Keratinocyte (primary cell): ENCODE results near the gene WDR83. TPM values are rescaled to one million over a fixed set of nuclear protein-coding genes. Genes with fewer than 3 reads are reported as not detected.
"Not testable (repeated sequence)": the region's sequence is repeated elsewhere in the genome, so short reads cannot be mapped to it uniquely, and the experiment has no call there.

Source experiments
- DNase-seq: peaks from one replicate; pipeline ENCODE4 v3.0.0-alpha.2; 2011; ENCODE audit warnings: low read depth, missing footprints, low spot score
- FAIRE-seq: peaks from 2 replicates; lab custom pipeline; 2011; peaks lifted over from hg19 to GRCh38; lab: Jason Lieb, UNC
- H2AFZ ChIP-seq: 2 replicates; pipeline ENCODE4 v1.6.0; 2012; ENCODE audit warnings: low read length, control low read depth, inconsistent platforms; ENCODE audit not compliant: control insufficient read depth
- H3K27ac ChIP-seq: 2 replicates; pipeline ENCODE4 v1.5.1; 2011; ENCODE audit warnings: low read length; ENCODE audit not compliant: control insufficient read depth, insufficient read depth
- H3K27me3 ChIP-seq: 3 replicates; pipeline ENCODE4 v1.6.0; 2011; ENCODE audit warnings: low read length; ENCODE audit not compliant: control insufficient read depth, insufficient read depth; ENCODE audit errors: extremely low read depth
- H3K36me3 ChIP-seq, 2 experiments: 2 replicates in 1 of 2; 3 replicates in 1 of 2; pipeline ENCODE4 v1.5.1; 2011; ENCODE audit warnings: low read length in 2 of 2, mild to moderate bottlenecking in 1 of 2; ENCODE audit not compliant: control insufficient read depth in 2 of 2, insufficient read depth in 2 of 2; ENCODE audit errors: extremely low read depth in 1 of 2
- H3K4me1 ChIP-seq: 3 replicates; pipeline ENCODE4 v1.5.1; 2011; ENCODE audit warnings: low read length; ENCODE audit not compliant: control insufficient read depth, insufficient read depth; ENCODE audit errors: extremely low read depth
- H3K4me2 ChIP-seq: 3 replicates; pipeline ENCODE4 v1.6.0; 2011; ENCODE audit warnings: low read depth, low read length; ENCODE audit not compliant: control insufficient read depth, insufficient read depth; ENCODE audit errors: extremely low read depth
- H3K4me3 ChIP-seq, 3 experiments: fragments of 200-600 bp in 1 of 3; sonication (generic) in 1 of 3; 2 replicates in 2 of 3; 3 replicates in 1 of 3; pipeline ENCODE4 v1.5.1; 2011 to 2016; ENCODE audit warnings: low read length in 3 of 3, mild to moderate bottlenecking in 3 of 3, control low read depth in 2 of 3, inconsistent platforms in 1 of 3, low read depth in 1 of 3, mixed read lengths in 1 of 3, mixed run types in 1 of 3, moderate library complexity in 1 of 3; ENCODE audit not compliant: control insufficient read depth in 2 of 3, insufficient read depth in 2 of 3; ENCODE audit errors: extremely low read depth in 1 of 3
- H3K79me2 ChIP-seq: 2 replicates; pipeline ENCODE4 v1.6.0; 2012; ENCODE audit warnings: low read length; ENCODE audit not compliant: control insufficient read depth, insufficient read depth
- H3K9ac ChIP-seq: 3 replicates; pipeline ENCODE4 v1.6.0; 2011; ENCODE audit warnings: low read length; ENCODE audit not compliant: control insufficient read depth, insufficient read depth; ENCODE audit errors: extremely low read depth
- H3K9me1 ChIP-seq: 3 replicates; pipeline ENCODE4 v1.6.0; 2011; ENCODE audit warnings: low read length; ENCODE audit not compliant: control insufficient read depth, insufficient read depth; ENCODE audit errors: extremely low read depth
- H3K9me3 ChIP-seq: 2 replicates; pipeline ENCODE4 v1.5.1; 2012; ENCODE audit warnings: low read depth, low read length; ENCODE audit not compliant: control insufficient read depth
- H4K20me1 ChIP-seq: 3 replicates; pipeline ENCODE4 v1.6.0; 2011; ENCODE audit warnings: low read length; ENCODE audit not compliant: control insufficient read depth, insufficient read depth; ENCODE audit errors: extremely low read depth
- CTCF ChIP-seq, 3 experiments: IDR thresholded peaks in 1 of 3; conservative IDR thresholded peaks in 1 of 3; optimal IDR thresholded peaks in 1 of 3; 2 replicates in 2 of 3; 3 replicates in 1 of 3; pipeline versions ENCODE3 to v1.5.1; 2011; ENCODE audit warnings: low read length in 3 of 3, mild to moderate bottlenecking in 3 of 3, moderate library complexity in 2 of 3, control low read depth in 1 of 3, inconsistent platforms in 1 of 3; ENCODE audit not compliant: insufficient read depth in 2 of 3; ENCODE audit errors: extremely low read depth in 1 of 3
- EZH2 ChIP-seq: IDR thresholded peaks from one replicate; pipeline ENCODE4 v1.6.1; 2012; ENCODE audit warnings: inconsistent platforms, mild to moderate bottlenecking, low read length, moderate library complexity
- dilution Hi-C: fragments of 300-500 bp; cut with MboI; formaldehyde crosslinking; loops from one replicate; pipeline ENCODE4 v1.7.0; 2020; ENCODE audit warnings: low sequenced_read_pairs; ENCODE audit not compliant: extremely low pct_ligation_motif_present
- polyA plus RNA-seq, 5 experiments: library from polyadenylated mRNA; depleted of rRNA in 3 of 5; stranded (reverse) in 3 of 5; stranded (forward) in 1 of 5; unstranded in 1 of 5; fragments of >200 nt; gene quantifications; 1 replicate in 1 of 5; 2 replicates in 3 of 5; 3 replicates in 1 of 5; pipeline versions ENCODE4 v1.2.1 to v1.2.3, GENCODE V29; 2011 to 2012; ENCODE audit warnings: missing spikeins in 2 of 5, low read depth in 1 of 5, low replicate concordance in 1 of 5

The WDR83 gene
- polyA plus RNA-seq, 1 donor (not counting 4 experiments of a cell fraction or from before 2014, with no cell fraction given) = 3.8 TPM

GRCh38 chr19:12642506-12642905, 24.1 kb upstream of the WDR83 start:
- Histone ChIP-seq H3K9me3 (no peaks in the 10 kb centered on the region), H3K9me1 (no peaks in the 10 kb centered on the region), H4K20me1 (no peaks in the 10 kb centered on the region), H3K4me3 (no peak overlapping the region), H3K27me3 (no peaks in the 10 kb centered on the region), H3K4me2 (no peak overlapping the region), H3K27ac (no peak overlapping the region), H3K79me2 (no peaks in the 10 kb centered on the region), H3K36me3 (peaks cover 0 to 4% of the 10 kb centered on the region in 2 experiments), H3K9ac (no peak overlapping the region), H3K4me1 (peaks cover 4% of the 10 kb centered on the region), H2AFZ (no peak overlapping the region)
- FAIRE-seq = no peak
- TF ChIP-seq CTCF (optimal IDR thresholded peaks at IDR 0.05 in 1 of 3, IDR thresholded peaks at IDR 0.05 in 1 of 3, conservative IDR thresholded peaks at IDR 0.05 in 1 of 3; ENCODE audit: extremely low read depth in 1 of 3, insufficient read depth in 2 of 3, low read length in 3 of 3) = no peak
- TF ChIP-seq EZH2 = no peak
- DNase-seq = no peak
- dilution Hi-C loops = no loop called here

GRCh38 chr19:12643716-12644115, 22.9 kb upstream of the WDR83 start:
- DNase-seq, FAIRE-seq, H3K9me1 ChIP-seq, H4K20me1 ChIP-seq, H3K27me3 ChIP-seq, H3K4me3 ChIP-seq, H3K79me2 ChIP-seq, H3K36me3 ChIP-seq, H3K9me3 ChIP-seq, dilution Hi-C loops, H3K4me2 ChIP-seq, H3K9ac ChIP-seq, H2AFZ ChIP-seq, H3K27ac ChIP-seq, H3K4me1 ChIP-seq: not testable (repeated sequence)

GRCh38 chr19:12646551-12646950, 20.1 kb upstream of the WDR83 start:
- FAIRE-seq = no peak
- DNase-seq = no peak

More at GRCh38 chr19:12646551-12646950, 20.1 kb upstream of the WDR83 start:
- Histone ChIP-seq H3K9me3 (no peaks in the 10 kb centered on the region), H3K27ac (no peak overlapping the region), H3K4me3 (no peak overlapping the region), H3K9ac (no peak overlapping the region), H2AFZ (no peak overlapping the region), H4K20me1 (no peaks in the 10 kb centered on the region), H3K4me2 (no peak overlapping the region), H3K79me2 (no peaks in the 10 kb centered on the region), H3K4me1 (no peaks in the 10 kb centered on the region), H3K27me3 (no peaks in the 10 kb centered on the region), H3K9me1 (no peaks in the 10 kb centered on the region), H3K36me3 (peaks cover 0 to 4% of the 10 kb centered on the region in 2 experiments)
- dilution Hi-C loops = no loop called here
- TF ChIP-seq CTCF (optimal IDR thresholded peaks at IDR 0.05 in 1 of 3, IDR thresholded peaks at IDR 0.05 in 1 of 3, conservative IDR thresholded peaks at IDR 0.05 in 1 of 3; ENCODE audit: extremely low read depth in 1 of 3, insufficient read depth in 2 of 3, low read length in 3 of 3) (no peak), EZH2 (no peak)
